GM23338 (cell line): ENCODE results near the gene PHYHD1.

Experiments used
- CREB1 ChIP-seq: fragments of 250-450 bp; sonication (Bioruptor Pico); IDR thresholded peaks from 2 replicates; pipeline ENCODE4 v1.5.0; 2020; ENCODE audit warnings: low read depth, mild to moderate bottlenecking, moderate library complexity
- EZH2 ChIP-seq: fragments of 200-600 bp; sonication (generic); IDR thresholded peaks from one replicate; pipeline ENCODE4 v1.8.0; 2017; ENCODE audit warnings: antibody characterized with exemption, mild to moderate bottlenecking, low read depth; ENCODE audit not compliant: unreplicated experiment
- ZNF331 ChIP-seq: fragments of 250-450 bp; sonication (Bioruptor Pico); IDR thresholded peaks from 2 replicates; pipeline ENCODE4 v1.5.0; 2020; ENCODE audit warnings: low read depth, mild to moderate bottlenecking, moderate library complexity
- TF ChIP-seq, protein P1 (sequence below), 2 experiments: fragments of 200-600 bp in 1 of 2; sonication (generic) in 1 of 2; conservative IDR thresholded peaks; 2 replicates each; pipeline versions ENCODE4 v1.5.1 to v1.6.1; 2016 to 2017; ENCODE audit warnings: antibody characterized with exemption in 2 of 2, low read depth in 2 of 2, mild to moderate bottlenecking in 2 of 2, moderate library complexity in 1 of 2
- TF ChIP-seq, protein P2 (sequence below): IDR thresholded peaks from one replicate; pipeline ENCODE4 v1.6.1; 2018; ENCODE audit warnings: antibody characterized with exemption; ENCODE audit not compliant: unreplicated experiment

- TF ChIP-seq, protein P1, sequence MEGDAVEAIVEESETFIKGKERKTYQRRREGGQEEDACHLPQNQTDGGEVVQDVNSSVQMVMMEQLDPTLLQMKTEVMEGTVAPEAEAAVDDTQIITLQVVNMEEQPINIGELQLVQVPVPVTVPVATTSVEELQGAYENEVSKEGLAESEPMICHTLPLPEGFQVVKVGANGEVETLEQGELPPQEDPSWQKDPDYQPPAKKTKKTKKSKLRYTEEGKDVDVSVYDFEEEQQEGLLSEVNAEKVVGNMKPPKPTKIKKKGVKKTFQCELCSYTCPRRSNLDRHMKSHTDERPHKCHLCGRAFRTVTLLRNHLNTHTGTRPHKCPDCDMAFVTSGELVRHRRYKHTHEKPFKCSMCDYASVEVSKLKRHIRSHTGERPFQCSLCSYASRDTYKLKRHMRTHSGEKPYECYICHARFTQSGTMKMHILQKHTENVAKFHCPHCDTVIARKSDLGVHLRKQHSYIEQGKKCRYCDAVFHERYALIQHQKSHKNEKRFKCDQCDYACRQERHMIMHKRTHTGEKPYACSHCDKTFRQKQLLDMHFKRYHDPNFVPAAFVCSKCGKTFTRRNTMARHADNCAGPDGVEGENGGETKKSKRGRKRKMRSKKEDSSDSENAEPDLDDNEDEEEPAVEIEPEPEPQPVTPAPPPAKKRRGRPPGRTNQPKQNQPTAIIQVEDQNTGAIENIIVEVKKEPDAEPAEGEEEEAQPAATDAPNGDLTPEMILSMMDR (conservative IDR thresholded peaks at IDR 0.05; ENCODE audit: low read depth in 2 of 2) = no peak
- no peak for TF ChIP-seq EZH2
- no peak for TF ChIP-seq CREB1 (CRISPR knock-in tag)
- no peak for TF ChIP-seq ZNF331 (CRISPR knock-in tag)
- TF ChIP-seq, protein P2, sequence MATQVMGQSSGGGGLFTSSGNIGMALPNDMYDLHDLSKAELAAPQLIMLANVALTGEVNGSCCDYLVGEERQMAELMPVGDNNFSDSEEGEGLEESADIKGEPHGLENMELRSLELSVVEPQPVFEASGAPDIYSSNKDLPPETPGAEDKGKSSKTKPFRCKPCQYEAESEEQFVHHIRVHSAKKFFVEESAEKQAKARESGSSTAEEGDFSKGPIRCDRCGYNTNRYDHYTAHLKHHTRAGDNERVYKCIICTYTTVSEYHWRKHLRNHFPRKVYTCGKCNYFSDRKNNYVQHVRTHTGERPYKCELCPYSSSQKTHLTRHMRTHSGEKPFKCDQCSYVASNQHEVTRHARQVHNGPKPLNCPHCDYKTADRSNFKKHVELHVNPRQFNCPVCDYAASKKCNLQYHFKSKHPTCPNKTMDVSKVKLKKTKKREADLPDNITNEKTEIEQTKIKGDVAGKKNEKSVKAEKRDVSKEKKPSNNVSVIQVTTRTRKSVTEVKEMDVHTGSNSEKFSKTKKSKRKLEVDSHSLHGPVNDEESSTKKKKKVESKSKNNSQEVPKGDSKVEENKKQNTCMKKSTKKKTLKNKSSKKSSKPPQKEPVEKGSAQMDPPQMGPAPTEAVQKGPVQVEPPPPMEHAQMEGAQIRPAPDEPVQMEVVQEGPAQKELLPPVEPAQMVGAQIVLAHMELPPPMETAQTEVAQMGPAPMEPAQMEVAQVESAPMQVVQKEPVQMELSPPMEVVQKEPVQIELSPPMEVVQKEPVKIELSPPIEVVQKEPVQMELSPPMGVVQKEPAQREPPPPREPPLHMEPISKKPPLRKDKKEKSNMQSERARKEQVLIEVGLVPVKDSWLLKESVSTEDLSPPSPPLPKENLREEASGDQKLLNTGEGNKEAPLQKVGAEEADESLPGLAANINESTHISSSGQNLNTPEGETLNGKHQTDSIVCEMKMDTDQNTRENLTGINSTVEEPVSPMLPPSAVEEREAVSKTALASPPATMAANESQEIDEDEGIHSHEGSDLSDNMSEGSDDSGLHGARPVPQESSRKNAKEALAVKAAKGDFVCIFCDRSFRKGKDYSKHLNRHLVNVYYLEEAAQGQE = no peak
Measured at GRCh38 chr9:128972956-128973355, 52.2 kb downstream of the PHYHD1 start.
